Measurements from ENCODE around the gene SCYL2.

The SCYL2 gene

DNA sequence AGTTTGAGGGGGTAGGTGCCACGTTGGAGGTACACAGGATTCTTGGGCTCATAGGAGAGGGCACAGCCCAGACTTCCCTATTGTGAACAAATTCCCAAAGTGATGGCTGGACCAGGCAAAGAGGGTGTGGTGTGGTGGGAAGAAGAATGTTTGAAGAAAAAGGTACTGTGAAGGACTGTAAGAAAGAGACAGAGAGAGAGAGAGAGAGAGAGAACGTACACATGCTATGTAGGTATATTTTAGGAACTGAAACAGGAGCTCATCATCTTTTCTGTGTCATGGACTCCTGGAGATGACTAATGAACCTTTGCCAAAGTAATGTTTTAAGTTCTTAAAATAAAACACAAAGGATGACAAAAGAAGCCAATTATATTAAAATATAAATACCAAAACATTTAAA lies 114.4 kb downstream of the SCYL2 start:
- DNase-seq = no peak

DNA sequence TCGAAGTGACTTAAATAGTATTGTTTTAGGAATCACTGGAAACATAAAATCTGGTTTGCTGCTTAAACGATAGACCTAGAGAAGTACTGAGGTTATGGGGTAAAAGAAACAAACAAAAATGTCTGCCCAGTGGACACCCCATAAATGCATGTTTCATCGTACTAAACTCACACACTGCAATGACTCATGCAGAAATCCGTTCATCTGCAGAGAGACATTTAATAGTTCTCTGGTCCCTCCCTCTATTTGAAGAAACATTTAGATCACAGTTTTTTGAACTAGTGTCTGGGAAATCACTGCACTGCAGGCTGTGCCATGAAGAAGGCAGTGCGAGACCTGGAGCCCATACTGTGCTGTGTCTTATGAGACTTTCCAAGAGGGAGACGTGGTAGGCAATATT lies 115.4 kb downstream of the SCYL2 start:
- DNase-seq = no peak

DNA sequence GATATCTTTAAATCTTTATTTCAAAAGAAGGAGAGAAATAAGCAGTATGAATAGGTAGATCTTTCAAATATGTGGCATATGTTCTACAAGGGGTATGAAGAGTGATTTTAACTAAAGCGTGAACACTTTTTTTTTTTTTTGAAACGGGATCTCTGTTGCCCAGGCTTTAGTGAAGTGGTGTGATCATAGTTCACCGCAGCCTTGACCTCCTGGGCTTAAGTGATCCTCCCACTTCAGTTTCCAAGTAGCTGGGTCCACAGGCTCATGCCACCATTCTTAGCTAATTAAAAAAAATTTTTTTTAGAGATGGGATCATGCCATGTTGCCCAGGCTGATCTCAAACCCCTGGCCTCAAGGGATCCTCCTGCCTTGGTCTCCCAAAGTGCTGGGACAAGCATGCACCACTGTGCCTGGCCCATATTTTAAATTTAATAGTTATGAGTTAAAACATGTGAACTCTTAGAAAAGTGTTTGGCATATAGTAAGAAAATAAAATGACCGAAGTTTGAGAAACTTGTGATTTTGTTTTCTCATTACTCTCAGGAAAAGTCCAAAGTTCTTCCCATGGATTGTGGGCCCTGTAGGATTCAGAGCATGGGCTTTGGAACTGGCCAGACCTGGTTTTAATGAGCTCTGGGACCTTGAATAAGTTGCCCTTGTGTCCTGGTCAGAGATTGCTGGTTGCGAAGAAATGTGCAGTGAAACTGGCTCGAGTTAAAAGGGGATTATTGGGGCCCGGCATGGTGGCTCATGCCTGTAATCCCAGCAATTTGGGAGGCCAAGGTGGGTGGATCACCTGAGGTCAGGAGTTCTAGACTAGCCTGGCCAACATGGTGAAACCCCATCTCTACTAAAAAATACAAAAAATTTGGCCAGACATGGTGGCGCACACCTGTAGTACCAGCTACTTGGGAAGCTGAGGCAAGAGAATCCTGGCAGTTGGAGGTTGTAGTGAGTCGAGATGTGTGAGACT lies 116.9 kb downstream of the SCYL2 start:
- no peak for DNase-seq

- DNase-seq = no peak
These were observed 117.6 kb downstream of the SCYL2 start for GRCh38 chr12:100384559-100384935.

- no peak for DNase-seq
These were observed 121.4 kb downstream of the SCYL2 start for GRCh38 chr12:100388382-100388781.
